GM18498 (cell line): ENCODE data around the gene AGPAT1.

Experiments used
- ATAC-seq: cut with Tn5 transposase; IDR thresholded peaks from one replicate; pipeline ENCODE4 v1.9.1; 2021; ENCODE audit warnings: mild to moderate bottlenecking, moderate library complexity; ENCODE audit not compliant: unreplicated experiment

Gene AGPAT1

DNA sequence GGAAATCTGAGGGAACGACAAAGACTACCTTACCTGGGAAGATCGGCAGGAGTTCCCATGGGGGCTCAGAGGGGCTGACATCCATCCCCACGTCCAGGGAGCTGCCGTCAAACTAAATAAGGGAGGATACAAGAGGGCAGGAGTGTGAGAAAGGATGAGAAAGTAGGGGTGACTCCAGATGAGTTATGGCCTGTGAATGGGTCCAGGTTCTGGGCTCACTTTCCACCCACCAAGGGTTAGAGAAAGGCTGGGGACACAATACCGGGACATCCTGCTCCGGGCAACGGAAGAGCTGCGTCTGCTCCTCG, 48.5 kb downstream of the AGPAT1 start:
- no peak for ATAC-seq

DNA sequence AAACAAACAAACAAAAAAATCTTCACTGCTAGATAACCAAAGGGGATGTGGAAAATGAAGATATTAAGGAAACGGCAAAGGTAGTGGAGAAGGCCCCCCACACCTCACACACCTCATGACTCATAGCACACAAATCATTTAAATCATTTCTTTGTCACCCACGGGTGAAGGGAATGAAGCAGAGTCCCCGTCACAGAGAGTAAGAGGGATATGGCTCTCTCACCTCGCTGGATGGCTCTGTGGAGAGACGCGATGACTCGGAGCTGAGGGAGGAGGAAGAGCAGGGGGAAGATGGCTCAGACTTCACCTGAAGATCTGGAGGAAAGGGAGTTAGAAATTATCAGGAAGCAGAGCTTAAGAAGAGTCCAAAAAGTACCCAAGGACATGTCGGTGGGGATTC, 49.0 kb downstream of the AGPAT1 start:
- no peak for ATAC-seq

GRCh38 chr6:32123681-32124080, 52.2 kb downstream of the AGPAT1 start:
- no peak for ATAC-seq

DNA sequence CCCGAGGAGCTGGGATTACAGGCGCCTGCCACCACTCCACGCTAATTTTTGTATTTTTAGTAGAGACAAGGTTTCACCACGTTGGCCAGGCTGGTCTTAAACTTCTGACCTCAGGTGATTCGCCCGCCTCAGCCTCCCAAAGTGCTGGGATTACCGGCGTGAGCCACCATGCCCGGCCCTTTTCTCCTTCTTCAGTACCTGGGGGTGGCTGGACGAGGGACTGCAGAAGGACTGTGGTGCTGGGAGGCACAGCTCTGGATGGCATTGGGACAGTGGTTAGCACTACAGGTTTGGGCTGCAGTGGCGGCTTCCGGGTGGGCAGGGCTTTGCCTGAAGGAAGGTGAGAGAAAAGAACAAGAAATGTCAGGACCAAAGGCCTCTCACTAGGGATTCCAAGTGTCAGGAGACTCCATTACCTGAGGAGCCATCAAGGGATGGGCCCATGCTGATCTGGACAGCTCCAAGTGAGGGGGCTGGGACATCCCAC, 55.3 kb downstream of the AGPAT1 start:
- no peak for ATAC-seq

GRCh38 chr6:32118782-32119628, 56.9 kb downstream of the AGPAT1 start:
- ATAC-seq = no peak
